T-helper 17 cell (primary cell): ENCODE measurements around the gene ADAM11. TPM values are rescaled to one million over a fixed set of nuclear protein-coding genes. Genes with fewer than 3 reads are reported as not detected.

Experiments
- ATAC-seq: fragments of 150-1000 bp; cut with Tn5 transposase; 2 replicates; pipeline ENCODE4 v1.10.0; 2021; ENCODE audit warnings: mild to moderate bottlenecking, moderate library complexity
- DNase-seq, 3 donors: peaks; one replicate each; pipeline versions ENCODE4 v3.0.0 to v3.0.0-alpha.2; 2020 to 2021
- H3K9me3 ChIP-seq: one replicate; pipeline ENCODE4 v1.7.0; 2013; ENCODE audit warnings: low read length, mild to moderate bottlenecking; ENCODE audit not compliant: control insufficient read depth, poor library complexity, severe bottlenecking
- H3K27ac Mint-ChIP-seq: one replicate; pipeline ENCODE4 v1.8.0; 2022; ENCODE audit warnings: mild to moderate bottlenecking, moderate library complexity, mixed read lengths
- H3K27me3 Mint-ChIP-seq: one replicate; pipeline ENCODE4 v1.8.0; 2022; ENCODE audit warnings: mixed read lengths
- H3K36me3 Mint-ChIP-seq: one replicate; pipeline ENCODE4 v1.8.0; 2022; ENCODE audit warnings: low read depth, mixed read lengths
- H3K4me1 Mint-ChIP-seq: one replicate; pipeline ENCODE4 v1.8.0; 2022; ENCODE audit warnings: mild to moderate bottlenecking, mixed read lengths
- H3K4me3 Mint-ChIP-seq: one replicate; pipeline ENCODE4 v1.8.0; 2022; ENCODE audit warnings: mild to moderate bottlenecking, moderate library complexity, mixed read lengths
- total RNA-seq, 4 donors: library from RNA in 2 of 4; stranded (reverse) in 2 of 4; gene quantifications; one replicate each; pipeline ENCODE4 v1.2.3 and lab custom pipeline; 2022 to 2026

ADAM11 gene
- total RNA-seq, 2 donors from 2014 or later = 0.08 to 0.40 TPM

DNA sequence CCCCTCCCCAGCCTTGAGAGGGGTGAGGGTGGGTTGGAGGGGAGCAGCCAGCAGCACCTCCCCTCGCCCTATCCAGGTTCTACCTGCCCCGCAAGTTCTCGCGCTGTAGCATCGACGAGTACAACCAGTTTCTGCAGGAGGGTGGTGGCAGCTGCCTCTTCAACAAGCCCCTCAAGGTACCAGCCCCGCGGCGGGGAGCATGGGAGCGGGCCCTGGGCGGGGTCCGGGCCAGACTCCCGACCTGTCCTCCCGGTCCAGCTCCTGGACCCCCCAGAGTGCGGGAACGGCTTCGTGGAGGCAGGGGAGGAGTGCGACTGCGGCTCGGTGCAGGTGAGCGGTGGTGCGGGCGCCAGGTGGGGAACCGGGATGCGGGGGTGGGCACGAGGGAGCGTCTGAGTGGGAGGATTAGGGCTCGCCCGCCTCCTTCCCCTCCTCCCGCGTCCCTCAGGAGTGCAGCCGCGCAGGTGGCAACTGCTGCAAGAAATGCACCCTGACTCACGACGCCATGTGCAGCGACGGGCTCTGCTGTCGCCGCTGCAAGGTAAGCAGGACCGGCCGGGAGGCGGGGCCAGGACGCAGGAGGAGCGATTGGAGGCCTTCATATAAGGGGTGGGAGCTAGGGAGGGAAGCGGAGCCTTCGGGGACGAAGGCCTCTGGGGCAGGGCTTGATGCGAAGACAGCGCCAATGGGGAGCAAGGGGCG is 16.5 kb downstream of the ADAM11 start:
- peak; percentile 94 for ATAC-seq
- H3K27ac Mint-ChIP-seq = no peak overlapping the region
- peak overlapping the region; percentile 93 for H3K4me3 Mint-ChIP-seq

GRCh38 chr17:44775838-44776621 is 17.2 kb downstream of the ADAM11 start:
- Mint-ChIP-seq H3K4me3 (peak overlapping the region; percentile 93), H3K27ac (no peak overlapping the region), H3K27me3 (no peaks in the 10 kb centered on the region), H3K4me1 (peaks cover 13% of the 10 kb centered on the region), H3K36me3 (no peaks in the 10 kb centered on the region)
- ATAC-seq (peak; percentile 6), DNase-seq (peak in 1 of 3 donors; percentile 91)
- H3K9me3 ChIP-seq = no peaks in the 10 kb centered on the region

More for the DNA sequence above, 16.5 kb downstream of the ADAM11 start:
- Mint-ChIP-seq H3K4me1 (peaks cover 13% of the 10 kb centered on the region), H3K27me3 (no peaks in the 10 kb centered on the region), H3K36me3 (no peaks in the 10 kb centered on the region)
- peak; percentile 22 to 98 (median 94) for DNase-seq
- no peaks in the 10 kb centered on the region for H3K9me3 ChIP-seq

DNA sequence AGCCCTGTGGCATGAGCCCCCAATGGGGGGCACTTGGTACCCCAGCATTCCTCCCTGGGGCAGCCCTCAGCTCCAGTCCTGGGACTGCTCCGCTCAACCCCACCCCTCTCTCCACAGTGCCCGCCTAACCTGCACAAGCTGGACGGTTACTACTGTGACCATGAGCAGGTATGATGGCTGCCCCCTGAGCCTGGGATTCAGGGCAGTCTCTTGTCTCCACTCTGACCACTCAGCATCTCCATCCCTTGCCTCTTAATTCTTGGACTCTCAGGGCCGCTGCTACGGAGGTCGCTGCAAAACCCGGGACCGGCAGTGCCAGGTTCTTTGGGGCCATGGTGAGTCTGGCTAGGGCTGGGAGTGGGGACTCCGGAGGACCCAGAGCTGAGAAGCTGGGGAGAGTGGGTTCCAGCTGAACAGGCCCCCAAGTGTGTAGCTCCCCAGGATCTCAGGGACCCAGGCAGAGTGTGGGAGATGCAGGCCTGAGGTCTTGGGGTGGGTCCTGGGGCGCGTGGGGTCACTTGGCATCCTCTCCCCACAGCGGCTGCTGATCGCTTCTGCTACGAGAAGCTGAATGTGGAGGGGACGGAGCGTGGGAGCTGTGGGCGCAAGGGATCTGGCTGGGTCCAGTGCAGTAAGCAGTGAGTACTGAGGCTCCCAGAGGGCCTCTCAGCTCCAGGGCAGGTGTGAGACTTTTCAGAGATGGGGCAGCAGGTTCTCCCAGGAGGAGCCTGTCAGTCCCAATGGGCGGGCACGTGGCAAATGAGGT is 18.0 kb downstream of the ADAM11 start:
- Mint-ChIP-seq H3K4me3 (peak overlapping the region; percentile 12), H3K36me3 (no peaks in the 10 kb centered on the region), H3K27me3 (no peaks in the 10 kb centered on the region), H3K27ac (no peak overlapping the region), H3K4me1 (peaks cover 13% of the 10 kb centered on the region)
- DNase-seq = no peak
- ATAC-seq = no peak
- H3K9me3 ChIP-seq = no peaks in the 10 kb centered on the region

GRCh38 chr17:44777394-44778348 is 18.9 kb downstream of the ADAM11 start:
- H3K27me3 Mint-ChIP-seq = no peaks in the 10 kb centered on the region
- H3K9me3 ChIP-seq = no peaks in the 10 kb centered on the region
- H3K36me3 Mint-ChIP-seq = no peaks in the 10 kb centered on the region
- H3K4me3 Mint-ChIP-seq = peak overlapping the region; percentile 12
- H3K4me1 Mint-ChIP-seq = peaks cover 13% of the 10 kb centered on the region
- ATAC-seq (no peak), DNase-seq (no peak)
- no peak overlapping the region for H3K27ac Mint-ChIP-seq

DNA sequence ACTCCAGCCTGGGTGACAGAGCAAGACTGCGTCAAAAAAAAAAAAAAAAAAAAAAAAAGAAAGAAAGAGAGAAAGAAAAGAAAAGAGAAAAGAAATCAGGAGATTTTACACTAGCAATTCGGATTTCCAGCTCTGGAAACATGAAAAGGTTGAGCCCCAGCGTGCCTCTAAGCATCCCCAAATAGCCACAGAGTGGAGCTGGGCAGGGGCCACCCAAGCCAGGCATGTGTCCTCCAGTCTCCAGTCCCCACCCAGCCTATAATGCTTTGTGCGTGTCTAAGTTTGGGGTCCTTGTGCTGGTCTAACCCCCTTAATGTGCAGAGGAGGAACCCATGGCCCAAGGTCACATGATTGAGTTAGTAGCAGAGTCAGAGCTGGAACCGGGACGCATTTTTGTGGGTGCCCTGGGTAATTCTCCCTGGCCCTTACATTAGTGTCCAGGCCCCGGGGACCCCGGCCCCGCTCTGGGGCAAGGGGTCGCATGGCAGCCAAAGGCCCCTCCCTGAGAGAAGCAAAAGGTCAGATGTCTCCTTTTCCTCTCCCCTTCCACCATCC is 19.9 kb downstream of the ADAM11 start:
- Mint-ChIP-seq H3K27ac (no peak overlapping the region), H3K36me3 (no peaks in the 10 kb centered on the region), H3K4me1 (peaks cover 13% of the 10 kb centered on the region), H3K27me3 (no peaks in the 10 kb centered on the region), H3K4me3 (peak overlapping the region; percentile 85)
- no peak for DNase-seq
- no peaks in the 10 kb centered on the region for H3K9me3 ChIP-seq
- ATAC-seq = no peak

GRCh38 chr17:44779211-44780025 is 20.6 kb downstream of the ADAM11 start:
- Mint-ChIP-seq H3K27ac (no peak overlapping the region), H3K4me3 (peak overlapping the region; percentile 85), H3K36me3 (no peaks in the 10 kb centered on the region), H3K4me1 (peaks cover 13% of the 10 kb centered on the region), H3K27me3 (no peaks in the 10 kb centered on the region)
- DNase-seq (peak; percentile 65 to 78 (median 71)), ATAC-seq (peak; percentile 31)
- no peaks in the 10 kb centered on the region for H3K9me3 ChIP-seq

DNA sequence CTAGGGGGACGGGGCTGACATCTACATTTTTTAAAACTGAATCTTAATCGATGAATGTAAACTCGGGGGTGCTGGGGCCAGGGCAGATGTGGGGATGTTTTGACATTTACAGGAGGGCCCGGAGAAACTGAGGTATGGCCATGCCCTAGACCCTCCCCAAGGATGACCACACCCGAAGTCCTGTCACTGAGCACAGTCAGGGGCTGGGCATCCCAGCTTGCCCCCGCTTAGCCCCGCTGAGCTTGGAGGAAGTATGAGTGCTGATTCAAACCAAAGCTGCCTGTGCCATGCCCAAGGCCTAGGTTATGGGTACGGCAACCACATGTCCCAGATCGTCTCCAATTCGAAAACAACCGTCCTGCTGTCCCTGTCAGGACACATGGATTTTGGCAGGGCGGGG is 21.4 kb downstream of the ADAM11 start:
- DNase-seq (no peak), ATAC-seq (no peak)
- peak overlapping the region; percentile 85 for H3K4me3 Mint-ChIP-seq
- no peaks in the 10 kb centered on the region for H3K36me3 Mint-ChIP-seq
- no peak overlapping the region for H3K27ac Mint-ChIP-seq
- H3K27me3 Mint-ChIP-seq = no peaks in the 10 kb centered on the region
- H3K4me1 Mint-ChIP-seq = peaks cover 11% of the 10 kb centered on the region
- H3K9me3 ChIP-seq = no peaks in the 10 kb centered on the region

DNA sequence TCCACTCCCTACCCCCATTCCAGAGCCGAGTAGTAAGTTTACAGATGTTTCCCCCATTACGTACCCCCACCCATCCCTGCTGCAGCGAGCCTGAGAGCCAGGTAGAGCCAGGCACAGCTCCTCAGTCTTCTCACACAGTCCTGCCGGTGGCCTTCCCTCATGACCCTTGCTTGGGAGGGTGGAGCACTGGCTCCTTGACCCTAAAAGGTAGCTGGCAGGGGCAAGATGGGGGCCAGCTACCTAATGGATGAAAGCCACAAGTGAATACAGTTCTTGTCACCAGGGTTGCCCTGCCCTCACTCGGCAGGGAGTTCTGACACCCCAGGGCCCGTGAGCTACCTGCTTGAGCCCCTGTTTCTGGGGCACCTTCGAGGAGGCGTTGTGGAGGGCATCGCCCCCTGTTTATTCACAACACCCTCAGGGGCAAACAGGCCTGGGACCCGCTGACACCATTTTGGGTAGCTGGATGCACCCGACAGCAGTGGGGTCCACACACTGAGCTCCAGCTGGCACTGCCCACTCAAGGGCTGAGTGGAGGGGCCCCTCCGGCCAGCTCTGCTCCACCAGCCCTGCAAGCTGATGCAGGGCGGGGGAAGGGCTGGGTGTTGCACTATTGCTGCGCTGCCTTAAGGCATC is 22.2 kb downstream of the ADAM11 start:
- Mint-ChIP-seq H3K4me1 (peaks cover 8% of the 10 kb centered on the region), H3K27me3 (no peaks in the 10 kb centered on the region), H3K27ac (no peak overlapping the region), H3K36me3 (no peaks in the 10 kb centered on the region), H3K4me3 (no peak overlapping the region)
- ATAC-seq (no peak), DNase-seq (no peak)
- H3K9me3 ChIP-seq = no peaks in the 10 kb centered on the region

DNA sequence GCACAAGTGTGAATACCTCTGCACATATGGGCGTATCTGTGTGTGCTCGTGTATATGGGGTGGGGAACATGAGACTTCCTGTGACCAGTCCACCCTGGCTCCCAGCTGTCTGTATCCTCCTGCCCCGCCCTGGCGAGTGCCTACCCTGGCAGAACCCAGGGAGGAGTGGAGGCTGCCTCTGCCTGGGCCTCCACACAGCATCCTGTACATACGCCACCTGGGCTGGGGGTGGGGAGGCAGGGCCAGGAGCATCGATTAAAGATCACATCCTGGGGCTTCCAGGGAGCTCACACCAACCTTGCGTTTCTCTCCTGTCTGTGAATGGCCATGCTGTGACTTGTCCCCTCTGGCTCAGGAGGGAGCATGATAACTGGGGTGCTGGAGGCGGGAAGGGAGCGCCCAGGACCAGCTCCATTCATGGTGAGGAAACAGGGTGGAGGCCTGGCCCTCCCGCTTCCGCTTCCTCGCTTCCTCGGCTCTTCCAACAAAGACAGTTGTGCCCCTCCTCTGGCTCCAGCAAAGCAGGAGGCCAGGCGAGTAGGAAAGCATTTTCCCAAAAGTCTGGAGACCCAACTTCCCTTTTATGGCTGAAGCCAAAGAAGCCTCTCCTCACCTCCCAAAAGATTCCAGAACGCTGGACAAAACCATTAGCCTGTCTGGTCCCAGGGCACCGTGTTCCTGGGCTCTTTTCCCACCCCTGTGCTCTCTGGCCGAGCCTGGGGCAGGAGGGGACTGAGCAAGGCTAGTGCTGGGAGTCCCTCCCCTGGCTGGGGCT is 22.9 kb downstream of the ADAM11 start:
- no peaks in the 10 kb centered on the region for H3K9me3 ChIP-seq
- Mint-ChIP-seq H3K4me3 (no peak overlapping the region), H3K4me1 (peaks cover 6% of the 10 kb centered on the region), H3K27me3 (peaks cover 2% of the 10 kb centered on the region), H3K27ac (no peak overlapping the region), H3K36me3 (no peaks in the 10 kb centered on the region)
- ATAC-seq = no peak
- no peak for DNase-seq

- no peak overlapping the region for H3K4me3 Mint-ChIP-seq
- peaks cover 4% of the 10 kb centered on the region for H3K4me1 Mint-ChIP-seq
- H3K9me3 ChIP-seq = no peaks in the 10 kb centered on the region
- no peak for ATAC-seq
- no peaks in the 10 kb centered on the region for H3K36me3 Mint-ChIP-seq
- no peak for DNase-seq
- H3K27me3 Mint-ChIP-seq = peaks cover 7% of the 10 kb centered on the region
- H3K27ac Mint-ChIP-seq = no peak overlapping the region
Observed at GRCh38 chr17:44782326-44782850, 23.6 kb downstream of the ADAM11 start.

DNA sequence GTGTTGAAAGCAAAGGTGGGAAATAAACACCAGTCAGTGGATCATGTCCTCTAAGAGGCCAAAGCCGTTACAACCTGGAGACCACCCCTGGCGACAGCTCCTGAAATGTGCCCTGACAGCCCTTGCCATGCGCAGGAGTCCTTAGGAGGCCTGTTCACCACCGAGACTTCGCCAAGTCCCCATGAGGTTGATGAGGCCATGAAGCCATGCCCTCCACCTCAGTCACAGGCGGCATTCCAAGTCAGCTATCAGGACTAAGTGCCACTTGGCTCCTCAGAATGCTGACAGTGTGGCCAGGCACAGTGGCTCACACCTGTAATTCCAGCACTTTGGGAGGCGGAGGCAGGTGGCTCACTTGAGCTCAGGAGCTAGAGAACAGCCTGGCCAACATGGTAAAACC is 27.1 kb downstream of the ADAM11 start:
- no peak for DNase-seq
- no peaks in the 10 kb centered on the region for H3K36me3 Mint-ChIP-seq
- H3K27me3 Mint-ChIP-seq = peaks cover 7% of the 10 kb centered on the region

More for the DNA sequence above, 27.1 kb downstream of the ADAM11 start:
- H3K4me1 Mint-ChIP-seq = no peaks in the 10 kb centered on the region
- no peaks in the 10 kb centered on the region for H3K9me3 ChIP-seq
- H3K27ac Mint-ChIP-seq = no peak overlapping the region
- H3K4me3 Mint-ChIP-seq = no peak overlapping the region
- ATAC-seq = no peak
